HepG2 (cell line): ENCODE data around the gene FGFR3. TPM values are rescaled to one million over a fixed set of nuclear protein-coding genes. Genes with fewer than 3 reads are reported as not detected.

Experiments
- ATAC-seq: fragments of 200-7000 bp; cut with Tn5 transposase; 3 replicates; pipeline ENCODE4 v1.9.1; 2020; ENCODE audit warnings: mild to moderate bottlenecking, moderate library complexity
- BruUV-seq: library from RNA; stranded (reverse); fragments of 400-500 nt; replicated peaks from 2 replicates; lab custom pipeline; 2021; lab: Mats Ljungman, UMichigan
- CTCF ChIA-PET: fragments of 300-600 bp; formaldehyde crosslinking; extraction: SDS; loops from one replicate; lab custom pipeline; 2021; ENCODE audit warnings: low total read pairs, inconsistent platforms, low intra/inter-chr PET ratio; lab: Yijun Ruan, JAX
- POLR2A ChIA-PET: fragments of 350-600 bp; sonication (Branson Sonifier 250); formaldehyde crosslinking; loops from one replicate; lab custom pipeline; 2020; ENCODE audit warnings: antibody characterized with exemption, inconsistent platforms; lab: Yijun Ruan, JAX
- DNase-seq: peaks from one replicate; pipeline ENCODE4 v3.0.0-alpha.2; 2015; ENCODE audit warnings: low spot score
- FAIRE-seq: peaks from 3 replicates; lab custom pipeline; 2011; peaks lifted over from hg19 to GRCh38; lab: Jason Lieb, UNC
- H2AFZ ChIP-seq: one replicate; pipeline ENCODE4 v1.6.1; 2011; ENCODE audit warnings: low read length, inconsistent platforms
- H3K27ac ChIP-seq: fragments of 300-600 bp; 3 replicates; pipeline ENCODE4 v1.8.0; 2011; ENCODE audit warnings: mixed run types, mild to moderate bottlenecking, mixed read lengths, low read length, inconsistent platforms; ENCODE audit not compliant: insufficient read depth; ENCODE audit errors: extremely low read length
- H3K27me3 ChIP-seq, 2 experiments: fragments of 200-600 bp in 1 of 2; 2 replicates in 1 of 2; 3 replicates in 1 of 2; pipeline versions ENCODE4 v1.6.0 to v1.8.0; 2011; ENCODE audit warnings: low read length in 2 of 2, mild to moderate bottlenecking in 2 of 2, moderate library complexity in 2 of 2, inconsistent platforms in 1 of 2; ENCODE audit not compliant: insufficient read depth in 2 of 2, control insufficient read depth in 1 of 2
- H3K36me3 ChIP-seq, 2 experiments: fragments of 200-600 bp in 1 of 2; replicated peaks in 1 of 2; 2 replicates in 1 of 2; 3 replicates in 1 of 2; pipeline versions ENCODE4 v1.5.1 to v1.8.0; 2011; ENCODE audit warnings: low read length in 2 of 2, inconsistent platforms in 1 of 2; ENCODE audit not compliant: insufficient read depth in 2 of 2, control insufficient read depth in 1 of 2
- H3K4me1 ChIP-seq: 2 replicates; pipeline ENCODE4 v1.5.1; 2012; ENCODE audit warnings: low read length, inconsistent platforms; ENCODE audit not compliant: insufficient read depth
- H3K4me2 ChIP-seq: 2 replicates; pipeline ENCODE4 v1.6.0; 2011; ENCODE audit warnings: low read depth, low read length, inconsistent platforms
- H3K4me3 ChIP-seq, 3 experiments: fragments of 200-600 bp in 1 of 3; sonication (generic), shearing (Covaris generic) in 1 of 3; replicated peaks in 1 of 3; 2 replicates each; pipeline ENCODE4 v1.5.1; 2011 to 2016; ENCODE audit warnings: low read length in 3 of 3, inconsistent platforms in 2 of 3, low read depth in 2 of 3, mild to moderate bottlenecking in 2 of 3, control low read depth in 1 of 3, mixed read lengths in 1 of 3; ENCODE audit not compliant: insufficient read depth in 1 of 3
- H3K79me2 ChIP-seq: one replicate; pipeline ENCODE4 v1.6.1; 2011; ENCODE audit warnings: low read length, inconsistent platforms; ENCODE audit not compliant: insufficient read depth
- H3K9ac ChIP-seq: 2 replicates; pipeline ENCODE4 v1.6.0; 2011; ENCODE audit warnings: mild to moderate bottlenecking, low read depth, low read length, inconsistent platforms; ENCODE audit not compliant: insufficient read depth
- H3K9me3 ChIP-seq: 2 replicates; pipeline ENCODE4 v1.5.1; 2012; ENCODE audit warnings: mild to moderate bottlenecking, low read length
- H4K20me1 ChIP-seq: 2 replicates; pipeline ENCODE4 v1.6.0; 2011; ENCODE audit warnings: inconsistent platforms, mild to moderate bottlenecking, low read length, moderate library complexity; ENCODE audit not compliant: insufficient read depth
- AGO2 ChIP-seq: fragments of 200-400 bp; formaldehyde crosslinking; optimal IDR thresholded peaks from 2 replicates; pipeline ENCODE3; 2017; ENCODE audit warnings: mild to moderate bottlenecking, low read depth, low read length, moderate library complexity
- PCBP2 ChIP-seq: fragments of 200-400 bp; formaldehyde crosslinking; optimal IDR thresholded peaks from 2 replicates; pipeline ENCODE3; 2018; ENCODE audit warnings: low read length, low read depth; ENCODE audit not compliant: poor library complexity, severe bottlenecking
- RBFOX2 ChIP-seq: fragments of 200-400 bp; formaldehyde crosslinking; IDR thresholded peaks from 2 replicates; pipeline ENCODE4 v1.6.1; 2017; ENCODE audit warnings: low read depth, mild to moderate bottlenecking, low read length
- ZBTB33 ChIP-seq: sonication (generic); formaldehyde crosslinking; IDR thresholded peaks from 2 replicates; pipeline ENCODE4 v1.4.0; 2020; ENCODE audit warnings: missing genetic modification reagents
- ZBTB44 ChIP-seq: sonication (generic); formaldehyde crosslinking; IDR thresholded peaks from 2 replicates; pipeline ENCODE4 v1.4.0; 2020; ENCODE audit warnings: missing genetic modification reagents
- ZNF292 ChIP-seq: sonication (generic); formaldehyde crosslinking; IDR thresholded peaks from 2 replicates; pipeline ENCODE4 v1.8.1; 2022; ENCODE audit warnings: mild to moderate bottlenecking, low read depth, missing genetic modification reagents, borderline replicate concordance
- ZNF839 ChIP-seq: sonication (generic); formaldehyde crosslinking; IDR thresholded peaks from 2 replicates; pipeline ENCODE4 v1.4.0; 2020; ENCODE audit warnings: missing genetic modification reagents, mild to moderate bottlenecking, borderline replicate concordance
- WGBS: methylation state at CpG from one replicate; pipeline ENCODE4 v1.1.6; 2017; ENCODE audit warnings: low lambda C conversion rate; 5-methylcytosine and 5-hydroxymethylcytosine counted together
- in situ Hi-C: cut with HindIII; loops from 2 replicates; pipeline ENCODE4 v1.10.0; 2017; ENCODE audit warnings: low pct_unique_long_range_greater_than_20kb; ENCODE audit not compliant: extremely low pct_ligation_motif_present
- intact Hi-C: fragments of 100-400 bp; cut with micrococcal nuclease; formaldehyde crosslinking; loops from one replicate; pipeline ENCODE4 v1.10.0; 2022; ENCODE audit not compliant: unreplicated experiment
- polyA plus RNA-seq, 8 experiments: library from polyadenylated mRNA; depleted of rRNA in 3 of 8; stranded (reverse) in 7 of 8; unstranded in 1 of 8; fragments of >200 nt; fragmentation: Illumina TruSeq in 4 of 8; extraction: Trizol in 4 of 8; gene quantifications; 2 replicates each; pipeline versions ENCODE4 v1.2.1 to v1.2.3, GENCODE V29; 2011 to 2016; ENCODE audit warnings: low read depth in 4 of 8, missing spikeins in 1 of 8, mixed read lengths in 1 of 8; ENCODE audit not compliant: insufficient read depth in 1 of 8
- total RNA-seq, 5 experiments: library from RNA; depleted of rRNA; stranded (reverse); fragments of >200 nt; fragmentation: Illumina TruSeq; extraction: Trizol; gene quantifications; 2 replicates each; pipeline ENCODE4 v1.2.3, GENCODE V29; 2016; ENCODE audit warnings: low read depth in 1 of 5

FGFR3 gene
- total and polyA plus RNA-seq, 2 of the 13 experiments (the other 11 are each of a cell fraction or from before 2014, with no cell fraction given) = 103 to 109 TPM

- no peak for TF ChIP-seq ZBTB44 (CRISPR knock-in tag)
Measured at GRCh38 chr4:1769692-1770091, 23.4 kb upstream of the FGFR3 start (continued).

- DNase-seq (no peak), FAIRE-seq (no peak), ATAC-seq (no peak)
- Histone ChIP-seq H3K79me2 (peaks cover 4% of the 10 kb centered on the region), H4K20me1 (no peaks in the 10 kb centered on the region), H3K4me3 (no peak overlapping the region; a peak in 1 of 6 replicates), H3K4me2 (no peak overlapping the region), H3K4me1 (peaks cover 87% of the 10 kb centered on the region), H3K9me3 (no peaks in the 10 kb centered on the region), H3K27ac (peak overlapping the region; percentile 83), H3K36me3 (no peaks in the 10 kb centered on the region), H3K9ac (no peak overlapping the region), H2AFZ (no peak overlapping the region), H3K27me3 (no peaks in the 10 kb centered on the region)
- intact Hi-C loops = no loop called here
- 100% methylated on average over 5 of the region's 33 CpGs for WGBS
- in situ Hi-C loops = no loop called here
- TF ChIP-seq ZNF839 (CRISPR knock-in tag) = 0 out of 2 replicates have a peak, but pooled peaks have one; percentile 17
- TF ChIP-seq AGO2 = peak; percentile 67
- TF ChIP-seq ZBTB33 (CRISPR knock-in tag) = peak; percentile 82; the same call in 1 of the 2 replicates
- peak; percentile 57; the same call in 1 of the 2 replicates for TF ChIP-seq RBFOX2
- TF ChIP-seq ZNF292 (CRISPR knock-in tag) = no peak
- no peak for TF ChIP-seq PCBP2
- POLR2A ChIA-PET = interaction anchor here (0.6 to 34.3 kb wide), 4 partner anchors 18 to 80 kb away, joined by 4 to 1258 read pairs (median 7); partner anchors contain the start of gene FGFR3
- no TSS peak for BruUV-seq
- CTCF ChIA-PET = interaction anchor here (0.7 to 1.4 kb wide), 2 partner anchors 9 to 39 kb away, joined by 3 read pairs; no protein-coding TSS in a partner anchor
Measured at GRCh38 chr4:1770245-1770644, 22.8 kb upstream of the FGFR3 start.
